Trophoblast cell (in vitro differentiated cells and primary cell): Measurements from ENCODE around the gene TRIM37.

Experiments
- DNase-seq, 2 donors: peaks; one replicate each; pipeline ENCODE4 v3.0.0-alpha.2; 2016
- H2AFZ ChIP-seq: 2 replicates; pipeline ENCODE4 v1.6.1; 2013; ENCODE audit warnings: low read length, moderate library complexity, mild to moderate bottlenecking; ENCODE audit not compliant: insufficient read depth, poor library complexity
- H2AK5ac ChIP-seq: 2 replicates; pipeline ENCODE4 v1.6.1; 2013; ENCODE audit warnings: mild to moderate bottlenecking, low read length
- H2BK120ac ChIP-seq: 2 replicates; pipeline ENCODE4 v1.6.1; 2013; ENCODE audit warnings: low read length, mild to moderate bottlenecking, moderate library complexity; ENCODE audit not compliant: insufficient read depth, poor library complexity
- H2BK12ac ChIP-seq: 2 replicates; pipeline ENCODE4 v1.6.1; 2013; ENCODE audit warnings: mild to moderate bottlenecking, low read length, moderate library complexity
- H2BK5ac ChIP-seq: 2 replicates; pipeline ENCODE4 v1.6.1; 2013; ENCODE audit warnings: low read length, low read depth, moderate library complexity, mild to moderate bottlenecking; ENCODE audit not compliant: poor library complexity
- H3K14ac ChIP-seq: 2 replicates; pipeline ENCODE4 v1.6.1; 2013; ENCODE audit warnings: mild to moderate bottlenecking, low read length
- H3K18ac ChIP-seq: 2 replicates; pipeline ENCODE4 v1.6.1; 2013; ENCODE audit warnings: mild to moderate bottlenecking, low read length
- H3K23ac ChIP-seq: 2 replicates; pipeline ENCODE4 v1.6.1; 2013; ENCODE audit warnings: low read length
- H3K27ac ChIP-seq: 2 replicates; pipeline ENCODE4 v1.5.1; 2013; ENCODE audit warnings: low read depth, mild to moderate bottlenecking, inconsistent platforms, low read length, moderate library complexity
- H3K27me3 ChIP-seq: 2 replicates; pipeline ENCODE4 v1.6.1; 2013; ENCODE audit warnings: inconsistent platforms, mild to moderate bottlenecking, low read length, moderate library complexity; ENCODE audit not compliant: insufficient read depth
- H3K36me3 ChIP-seq, 2 experiments: 1 replicate in 1 of 2; 2 replicates in 1 of 2; pipeline ENCODE4 v1.6.1; 2013; ENCODE audit warnings: low read length in 2 of 2, mild to moderate bottlenecking in 2 of 2, moderate library complexity in 1 of 2; ENCODE audit not compliant: insufficient read depth in 2 of 2, control insufficient read depth in 1 of 2
- H3K4ac ChIP-seq: 2 replicates; pipeline ENCODE4 v1.6.1; 2013; ENCODE audit warnings: low read depth, mild to moderate bottlenecking, low read length, moderate library complexity
- H3K4me1 ChIP-seq, 2 experiments: 1 replicate in 1 of 2; 2 replicates in 1 of 2; pipeline ENCODE4 v1.6.1; 2013; ENCODE audit warnings: low read length in 2 of 2, mild to moderate bottlenecking in 2 of 2, moderate library complexity in 1 of 2; ENCODE audit not compliant: insufficient read depth in 2 of 2, control insufficient read depth in 1 of 2
- H3K4me2 ChIP-seq: 2 replicates; pipeline ENCODE4 v1.6.1; 2013; ENCODE audit warnings: inconsistent platforms, mild to moderate bottlenecking, low read length, moderate library complexity
- H3K4me3 ChIP-seq: 2 replicates; pipeline ENCODE4 v1.5.1; 2013; ENCODE audit warnings: mild to moderate bottlenecking, low read depth, low read length, inconsistent platforms
- H3K79me1 ChIP-seq: one replicate; pipeline ENCODE4 v1.6.1; 2013; ENCODE audit warnings: low read length
- H3K79me2 ChIP-seq: 2 replicates; pipeline ENCODE4 v1.6.1; 2013; ENCODE audit warnings: low read length, mild to moderate bottlenecking; ENCODE audit not compliant: control insufficient read depth, insufficient read depth, poor library complexity
- H3K9ac ChIP-seq: 2 replicates; pipeline ENCODE4 v1.6.1; 2013; ENCODE audit warnings: mild to moderate bottlenecking, low read length
- H3K9me3 ChIP-seq: 2 replicates; pipeline ENCODE4 v1.6.1; 2013; ENCODE audit warnings: low read depth, mild to moderate bottlenecking, control low read depth, inconsistent platforms, low read length; ENCODE audit not compliant: insufficient read depth
- H4K12ac ChIP-seq: 2 replicates; pipeline ENCODE4 v1.6.1; 2013; ENCODE audit warnings: low read depth, mild to moderate bottlenecking, low read length, moderate library complexity
- H4K8ac ChIP-seq: 2 replicates; pipeline ENCODE4 v1.6.1; 2013; ENCODE audit warnings: low read depth, mild to moderate bottlenecking, low read length, moderate library complexity
- H4K91ac ChIP-seq: one replicate; pipeline ENCODE4 v1.6.1; 2013; ENCODE audit warnings: low read depth, mild to moderate bottlenecking, low read length, moderate library complexity
- WGBS: extraction: QIAGEN DNeasy Blood & Tissue Kit; methylation state at CpG from one replicate; pipeline ENCODE4 v1.1.7; 2013; ENCODE audit warnings: missing lambda C conversion rate; ENCODE audit not compliant: insufficient read length, insufficient coverage; ENCODE audit errors: extremely low coverage; 5-methylcytosine and 5-hydroxymethylcytosine counted together

TRIM37 gene

DNA sequence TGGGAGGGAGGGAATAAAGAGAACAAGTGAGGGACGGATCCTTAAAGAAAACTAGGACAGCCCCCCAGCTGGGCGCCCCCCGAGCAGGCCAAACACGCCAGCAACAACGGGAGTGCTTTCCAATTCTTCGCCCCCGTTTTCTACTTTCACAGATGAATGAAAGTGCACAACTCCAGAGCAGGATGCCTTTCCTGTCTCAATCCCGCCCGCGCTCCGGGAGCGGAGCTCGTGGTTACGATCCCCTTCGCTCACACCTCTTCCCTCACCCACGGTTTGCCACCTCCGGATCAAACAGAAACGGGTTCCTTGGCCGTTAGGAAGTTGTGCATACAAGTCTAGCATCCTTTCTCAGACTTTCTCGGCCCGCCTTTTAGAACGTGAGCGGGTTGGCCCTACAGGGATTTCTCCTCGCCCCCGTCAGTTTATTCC, 47.6 kb upstream of the TRIM37 start:
- peak overlapping the region; percentile 72 for H3K18ac ChIP-seq
- H3K23ac ChIP-seq: no peak overlapping the region
- peak overlapping the region; percentile 94 for H4K12ac ChIP-seq
- H3K36me3 ChIP-seq: peaks cover 2 to 4% of the 10 kb centered on the region in 2 experiments
- H3K14ac ChIP-seq: peak overlapping the region; percentile 98
- peak overlapping the region; percentile 99 for H3K27ac ChIP-seq
- H4K91ac ChIP-seq: peak overlapping the region; percentile 92
- H3K4me3 ChIP-seq: peak overlapping the region; percentile 85
- peak overlapping the region; percentile 97 for H2BK5ac ChIP-seq
- peak overlapping the region; percentile 79 for H3K4me2 ChIP-seq
- H3K79me2 ChIP-seq: peaks cover 24% of the 10 kb centered on the region
- H2AK5ac ChIP-seq: peak overlapping the region; percentile 79
- peaks cover 4 to 5% of the 10 kb centered on the region in 2 experiments for H3K4me1 ChIP-seq
- peak overlapping the region; percentile 97 for H4K8ac ChIP-seq
- H2AFZ ChIP-seq: peak overlapping the region; percentile 96
- H3K79me1 ChIP-seq: peaks cover 12% of the 10 kb centered on the region
- H3K9me3 ChIP-seq: no peaks in the 10 kb centered on the region
- H2BK12ac ChIP-seq: peak overlapping the region; percentile 61
- peak overlapping the region; percentile 98 for H3K4ac ChIP-seq
- H2BK120ac ChIP-seq: peak overlapping the region; percentile 94
- H3K27me3 ChIP-seq: no peaks in the 10 kb centered on the region
- H3K9ac ChIP-seq: peak overlapping the region; percentile 92
- DNase-seq: peak; percentile 39 to 68
- no CpG with 5 or more reads among the region's 25 CpGs for WGBS

DNA sequence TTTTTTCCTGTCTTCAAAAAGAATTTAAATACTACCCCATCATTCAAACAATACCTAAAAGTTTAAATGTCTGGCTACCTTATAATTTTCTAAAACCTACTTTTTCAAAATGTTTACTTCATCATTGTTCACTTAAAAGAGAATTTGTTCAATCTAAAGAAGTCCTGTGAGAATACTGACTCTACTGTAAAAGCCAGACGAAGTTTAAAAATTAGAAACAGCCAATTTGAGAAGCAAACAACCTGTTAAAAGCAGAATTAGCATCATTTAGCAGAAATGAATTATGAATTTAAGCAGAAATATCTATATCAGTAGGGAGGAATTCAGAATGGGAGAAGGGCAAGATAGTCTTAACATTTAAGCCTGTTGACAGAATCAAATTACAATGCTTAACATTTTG, 46.2 kb upstream of the TRIM37 start:
- H3K36me3 ChIP-seq: peaks cover 2 to 4% of the 10 kb centered on the region in 2 experiments
- no peak overlapping the region for H3K4ac ChIP-seq
- peaks cover 4 to 5% of the 10 kb centered on the region in 2 experiments for H3K4me1 ChIP-seq
- no peak overlapping the region for H4K8ac ChIP-seq
- H3K9ac ChIP-seq: no peak overlapping the region
- no peak overlapping the region for H4K91ac ChIP-seq
- H3K4me3 ChIP-seq: no peak overlapping the region
- no peak overlapping the region for H2AFZ ChIP-seq
- no peak for DNase-seq
- H3K27ac ChIP-seq: no peak overlapping the region
- H3K9me3 ChIP-seq: no peaks in the 10 kb centered on the region
- no peak overlapping the region for H3K4me2 ChIP-seq
- H2BK120ac ChIP-seq: no peak overlapping the region
- no peak overlapping the region for H2BK5ac ChIP-seq
- H3K79me1 ChIP-seq: peaks cover 12% of the 10 kb centered on the region
- H3K18ac ChIP-seq: no peak overlapping the region
- no peak overlapping the region for H2AK5ac ChIP-seq
- no peak overlapping the region for H3K14ac ChIP-seq
- H3K27me3 ChIP-seq: no peaks in the 10 kb centered on the region
- WGBS: no CpG with 5 or more reads among the region's 1 CpG
- H4K12ac ChIP-seq: no peak overlapping the region
- H3K23ac ChIP-seq: no peak overlapping the region
- no peak overlapping the region for H2BK12ac ChIP-seq
- H3K79me2 ChIP-seq: peaks cover 29% of the 10 kb centered on the region

DNA sequence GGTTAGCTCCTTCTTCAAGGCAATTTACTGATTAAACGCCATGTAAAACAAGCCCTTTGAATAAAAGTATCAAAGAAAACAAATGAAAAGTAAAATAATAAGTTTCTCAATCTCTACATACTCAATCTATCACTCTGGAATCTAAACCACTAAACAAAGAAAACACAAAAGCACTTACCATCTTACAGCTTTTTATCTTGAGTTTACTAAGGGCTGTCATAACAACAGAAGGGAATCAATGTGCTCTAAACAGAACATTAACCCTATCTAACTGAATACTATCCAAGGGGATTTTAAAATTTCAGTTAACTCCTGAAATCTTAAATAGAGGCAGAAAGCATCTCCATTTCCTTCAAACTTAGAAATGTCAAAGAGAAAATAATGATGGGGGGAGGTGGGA, 44.9 kb upstream of the TRIM37 start:
- Histone ChIP-seq H4K8ac (no peak overlapping the region), H4K91ac (no peak overlapping the region), H2AFZ (no peak overlapping the region), H4K12ac (no peak overlapping the region), H3K18ac (no peak overlapping the region), H3K4ac (no peak overlapping the region), H3K79me2 (peaks cover 30% of the 10 kb centered on the region), H3K4me1 (peaks cover 4% of the 10 kb centered on the region in 2 experiments), H2AK5ac (no peak overlapping the region), H3K9ac (no peak overlapping the region), H2BK12ac (no peak overlapping the region), H3K79me1 (peaks cover 12% of the 10 kb centered on the region), H3K27me3 (no peaks in the 10 kb centered on the region), H3K36me3 (peaks cover 2 to 4% of the 10 kb centered on the region in 2 experiments), H3K4me3 (no peak overlapping the region), H2BK5ac (no peak overlapping the region), H3K9me3 (no peaks in the 10 kb centered on the region), H2BK120ac (no peak overlapping the region), H3K14ac (no peak overlapping the region), H3K27ac (no peak overlapping the region), H3K4me2 (no peak overlapping the region), H3K23ac (no peak overlapping the region)
- DNase-seq: no peak
- no CpG with 5 or more reads among the region's 1 CpG for WGBS

DNA sequence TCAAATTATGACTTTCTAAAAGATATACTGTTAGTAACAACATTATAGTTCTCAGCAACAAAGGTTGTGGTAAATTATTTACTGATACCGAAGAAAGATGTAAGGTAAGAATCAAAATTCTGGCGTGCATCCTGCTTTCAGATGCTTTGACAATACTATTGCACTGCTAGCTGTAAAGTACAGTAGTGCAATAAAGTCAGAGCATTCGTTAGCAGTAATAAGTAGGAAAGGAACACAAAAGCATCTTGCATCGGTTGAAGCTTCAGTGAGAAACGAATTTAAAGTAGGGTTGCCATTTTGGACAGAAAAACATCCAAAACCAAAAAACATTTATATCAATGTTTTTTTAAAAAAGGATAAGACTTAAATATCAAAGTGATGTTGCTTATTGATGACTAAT, 44.3 kb upstream of the TRIM37 start:
- Histone ChIP-seq H4K12ac (no peak overlapping the region), H2AFZ (no peak overlapping the region), H3K36me3 (peaks cover 2 to 6% of the 10 kb centered on the region in 2 experiments), H3K18ac (no peak overlapping the region), H3K79me2 (peaks cover 30% of the 10 kb centered on the region), H3K4ac (peak overlapping the region; percentile 93), H3K9me3 (no peaks in the 10 kb centered on the region), H2BK5ac (no peak overlapping the region), H2BK12ac (no peak overlapping the region), H2AK5ac (no peak overlapping the region), H3K23ac (no peak overlapping the region), H3K27ac (no peak overlapping the region), H4K91ac (no peak overlapping the region), H4K8ac (no peak overlapping the region), H2BK120ac (no peak overlapping the region), H3K4me2 (no peak overlapping the region), H3K14ac (no peak overlapping the region), H3K4me1 (peaks cover 4% of the 10 kb centered on the region in 2 experiments), H3K4me3 (no peak overlapping the region), H3K27me3 (no peaks in the 10 kb centered on the region), H3K9ac (no peak overlapping the region), H3K79me1 (peaks cover 12% of the 10 kb centered on the region)
- no CpG with 5 or more reads among the region's 5 CpGs for WGBS
- no peak for DNase-seq
